A549 (cell line): Measurements from ENCODE around the gene TMPRSS6.

Source experiments
- JUNB ChIP-seq: fragments of >200 bp; sonication (Bioruptor Twin); formaldehyde crosslinking; IDR thresholded peaks from 2 replicates; pipeline ENCODE4 v1.6.1; 2016
- SREBF2 ChIP-seq: fragments of 450-650 bp; IDR thresholded peaks from 2 replicates; pipeline ENCODE4 v1.6.1; 2014; ENCODE audit warnings: mild to moderate bottlenecking, moderate library complexity
- TF ChIP-seq, protein P1 (sequence below): fragments of >200 bp; sonication (Bioruptor Twin); formaldehyde crosslinking; IDR thresholded peaks from 3 replicates; pipeline ENCODE4 v1.5.1; 2016

DNA sequence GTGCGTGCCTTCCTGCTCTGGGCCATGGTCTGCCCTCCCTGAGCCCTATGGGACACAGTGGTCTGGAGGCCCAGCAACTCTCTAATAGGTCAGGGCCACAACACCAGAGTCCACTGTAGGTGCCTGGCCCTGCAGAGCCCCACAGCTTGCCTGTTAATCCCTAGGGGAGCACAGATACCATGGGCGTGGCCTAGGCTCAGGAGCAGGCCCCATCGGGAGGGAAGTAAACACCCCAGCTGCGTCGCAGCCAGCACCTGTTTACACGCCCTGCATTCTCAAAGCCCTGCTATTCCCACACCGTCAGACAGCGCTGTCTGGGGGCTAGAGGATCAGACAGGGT lies 55.5 kb downstream of the TMPRSS6 start:
- TF ChIP-seq, protein P1, sequence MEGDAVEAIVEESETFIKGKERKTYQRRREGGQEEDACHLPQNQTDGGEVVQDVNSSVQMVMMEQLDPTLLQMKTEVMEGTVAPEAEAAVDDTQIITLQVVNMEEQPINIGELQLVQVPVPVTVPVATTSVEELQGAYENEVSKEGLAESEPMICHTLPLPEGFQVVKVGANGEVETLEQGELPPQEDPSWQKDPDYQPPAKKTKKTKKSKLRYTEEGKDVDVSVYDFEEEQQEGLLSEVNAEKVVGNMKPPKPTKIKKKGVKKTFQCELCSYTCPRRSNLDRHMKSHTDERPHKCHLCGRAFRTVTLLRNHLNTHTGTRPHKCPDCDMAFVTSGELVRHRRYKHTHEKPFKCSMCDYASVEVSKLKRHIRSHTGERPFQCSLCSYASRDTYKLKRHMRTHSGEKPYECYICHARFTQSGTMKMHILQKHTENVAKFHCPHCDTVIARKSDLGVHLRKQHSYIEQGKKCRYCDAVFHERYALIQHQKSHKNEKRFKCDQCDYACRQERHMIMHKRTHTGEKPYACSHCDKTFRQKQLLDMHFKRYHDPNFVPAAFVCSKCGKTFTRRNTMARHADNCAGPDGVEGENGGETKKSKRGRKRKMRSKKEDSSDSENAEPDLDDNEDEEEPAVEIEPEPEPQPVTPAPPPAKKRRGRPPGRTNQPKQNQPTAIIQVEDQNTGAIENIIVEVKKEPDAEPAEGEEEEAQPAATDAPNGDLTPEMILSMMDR: no peak
- TF ChIP-seq SREBF2 (no peak), JUNB (no peak)
